22Rv1 (cell line): ENCODE results near the gene EYA2.
"Not testable (repeated sequence)": the region's sequence is repeated elsewhere in the genome, so short reads cannot be mapped to it uniquely, and the experiment has no call there.

Experiments used
- H3K27ac ChIP-seq: fragments of 450-650 bp; 2 replicates; pipeline ENCODE4 v1.5.1; 2017
- CTCF ChIP-seq: fragments of 450-650 bp; IDR thresholded peaks from 2 replicates; pipeline ENCODE4 v1.5.1; 2017; ENCODE audit warnings: mild to moderate bottlenecking
- ZFX ChIP-seq: fragments of 450-650 bp; IDR thresholded peaks from 2 replicates; pipeline ENCODE4 v1.6.1; 2017; ENCODE audit warnings: antibody characterized with exemption, borderline replicate concordance

EYA2 gene

GRCh38 chr20:46931699-46932098 is 37.1 kb downstream of the EYA2 start:
- TF ChIP-seq ZFX (no peak), CTCF (no peak)
- no peak overlapping the region for H3K27ac ChIP-seq

- not testable (repeated sequence) for H3K27ac ChIP-seq
Measured at GRCh38 chr20:46932439-46932838, 37.8 kb downstream of the EYA2 start.

- no peak overlapping the region for H3K27ac ChIP-seq
- no peak for TF ChIP-seq CTCF
- no peak for TF ChIP-seq ZFX
Measured at GRCh38 chr20:46933150-46933549, 38.5 kb downstream of the EYA2 start.

- H3K27ac ChIP-seq: no peak overlapping the region
- TF ChIP-seq ZFX (no peak), CTCF (no peak)
Measured at GRCh38 chr20:46934746-46935287, 40.2 kb downstream of the EYA2 start.

- H3K27ac ChIP-seq: no peak overlapping the region
- TF ChIP-seq CTCF (no peak), ZFX (no peak)
Measured at GRCh38 chr20:46935394-46936017, 40.9 kb downstream of the EYA2 start.

GRCh38 chr20:46936415-46937156 is 41.9 kb downstream of the EYA2 start:
- H3K27ac ChIP-seq: no peak overlapping the region
- TF ChIP-seq ZFX: no peak
- TF ChIP-seq CTCF: no peak

GRCh38 chr20:46937157-46937523 is 42.5 kb downstream of the EYA2 start:
- H3K27ac ChIP-seq: no peak overlapping the region
- TF ChIP-seq ZFX: no peak
- TF ChIP-seq CTCF: no peak
